ENCODE results near the gene OBSCN.

OBSCN gene

GRCh38 chr1:228279011-228279721 lies 71.3 kb downstream of the OBSCN start:
- DNase-seq: no peak

DNA sequence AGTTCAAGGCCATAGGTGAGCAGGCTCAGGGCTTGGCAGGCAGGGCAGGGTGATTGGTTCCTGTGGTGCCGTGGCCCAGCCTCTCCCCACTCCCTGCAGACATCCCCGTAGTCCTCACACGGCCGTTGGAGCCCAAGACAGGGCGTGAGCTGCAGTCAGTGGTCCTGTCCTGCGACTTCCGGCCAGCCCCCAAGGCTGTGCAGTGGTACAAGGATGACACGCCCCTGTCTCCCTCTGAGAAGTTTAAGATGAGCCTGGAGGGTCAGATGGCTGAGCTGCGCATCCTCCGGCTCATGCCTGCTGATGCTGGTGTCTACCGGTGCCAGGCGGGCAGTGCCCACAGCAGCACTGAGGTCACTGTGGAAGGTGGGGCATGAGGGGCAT lies 71.9 kb downstream of the OBSCN start:
- DNase-seq: no peak

GRCh38 chr1:228280106-228280901 lies 72.5 kb downstream of the OBSCN start:
- DNase-seq: no peak

DNA sequence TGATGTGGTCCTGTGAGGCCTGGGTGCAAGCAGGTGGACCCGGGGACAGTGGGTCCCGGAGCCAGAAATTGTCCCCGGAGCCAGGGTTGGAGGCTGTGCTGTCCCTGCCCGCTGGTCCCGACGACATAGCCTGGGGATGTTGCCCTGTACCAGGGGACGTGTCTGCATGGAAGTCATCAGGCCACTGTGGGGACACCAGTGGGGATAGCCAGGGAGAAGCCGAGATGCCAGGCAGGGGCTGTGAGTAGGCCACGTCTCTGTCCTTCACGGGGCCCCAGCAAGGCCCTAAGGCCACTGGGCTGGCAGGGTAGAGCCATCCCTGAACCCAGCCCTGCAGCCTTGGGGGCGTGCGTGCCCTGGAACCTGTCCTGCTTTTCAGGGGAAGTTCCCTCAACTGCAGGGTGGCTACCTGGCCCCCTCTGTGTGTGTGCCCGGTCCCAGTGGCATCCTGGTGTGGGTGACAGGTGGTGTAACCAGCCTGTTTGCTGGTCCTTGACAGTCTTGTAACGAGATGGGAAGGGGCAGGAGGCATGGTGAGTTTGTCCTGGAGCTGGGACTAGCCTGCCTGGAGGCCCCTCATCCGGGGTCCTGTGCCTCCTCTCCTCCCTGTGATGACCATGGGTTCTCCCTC lies 73.2 kb downstream of the OBSCN start:
- no peak for DNase-seq

DNA sequence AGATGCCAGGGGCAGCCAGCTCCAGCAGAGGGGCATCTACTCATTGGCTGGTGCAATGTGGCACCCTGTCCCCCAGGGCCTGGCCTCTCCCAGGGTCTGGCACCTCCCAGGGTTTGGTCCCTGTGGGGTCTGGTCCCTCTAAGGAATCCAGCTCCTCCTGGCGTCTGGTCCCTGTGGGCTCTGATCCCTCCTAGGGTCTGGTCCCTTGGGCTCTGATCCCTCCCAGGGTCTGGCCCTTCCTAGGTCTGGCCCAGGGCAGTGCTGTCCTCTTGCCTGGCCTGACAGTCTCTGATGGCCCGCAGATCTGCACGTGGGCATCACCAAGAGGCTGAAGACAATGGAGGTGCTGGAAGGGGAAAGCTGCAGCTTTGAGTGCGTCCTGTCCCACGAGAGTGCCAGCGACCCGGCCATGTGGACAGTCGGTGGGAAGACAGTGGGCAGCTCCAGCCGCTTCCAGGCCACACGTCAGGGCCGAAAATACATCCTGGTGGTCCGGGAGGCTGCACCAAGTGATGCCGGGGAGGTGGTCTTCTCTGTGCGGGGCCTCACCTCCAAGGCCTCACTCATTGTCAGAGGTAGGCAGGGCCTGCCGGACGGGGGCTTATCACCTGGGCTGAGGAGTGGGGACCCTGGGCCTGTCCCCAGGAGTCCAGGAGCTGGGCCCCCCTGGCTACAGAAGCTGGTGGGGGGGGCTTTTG lies 73.9 kb downstream of the OBSCN start:
- DNase-seq: no peak

GRCh38 chr1:228282329-228283042 lies 74.6 kb downstream of the OBSCN start:
- no peak for DNase-seq

GRCh38 chr1:228283043-228283371 lies 75.2 kb downstream of the OBSCN start:
- DNase-seq: no peak

DNA sequence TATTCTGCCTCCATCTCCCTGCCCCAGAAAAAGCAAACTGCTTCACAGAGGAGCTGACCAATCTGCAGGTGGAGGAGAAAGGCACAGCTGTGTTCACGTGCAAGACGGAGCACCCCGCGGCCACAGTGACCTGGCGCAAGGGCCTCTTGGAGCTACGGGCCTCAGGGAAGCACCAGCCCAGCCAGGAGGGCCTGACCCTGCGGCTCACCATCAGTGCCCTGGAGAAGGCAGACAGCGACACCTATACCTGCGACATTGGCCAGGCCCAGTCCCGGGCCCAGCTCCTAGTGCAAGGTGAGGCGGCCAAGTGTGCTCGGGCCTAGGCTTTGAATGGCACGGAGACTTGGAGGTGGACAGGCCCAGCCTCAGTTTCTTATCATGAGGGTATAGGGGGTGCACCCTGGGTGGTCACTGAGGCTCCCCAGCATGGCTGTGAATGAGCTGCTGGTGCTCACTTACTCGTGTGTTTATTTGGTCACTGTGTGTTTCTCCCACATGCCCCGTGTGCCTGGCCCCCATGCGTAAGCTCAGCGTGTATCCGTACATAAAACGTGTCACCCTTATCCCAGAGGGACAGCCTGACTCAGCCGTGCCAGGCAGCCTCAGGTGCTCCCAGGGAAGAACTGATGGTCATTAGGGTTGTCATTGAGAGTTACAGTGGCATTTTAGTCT lies 75.8 kb downstream of the OBSCN start:
- no peak for DNase-seq

- no peak for DNase-seq
Measured at GRCh38 chr1:228284148-228284495, 76.3 kb downstream of the OBSCN start.

DNA sequence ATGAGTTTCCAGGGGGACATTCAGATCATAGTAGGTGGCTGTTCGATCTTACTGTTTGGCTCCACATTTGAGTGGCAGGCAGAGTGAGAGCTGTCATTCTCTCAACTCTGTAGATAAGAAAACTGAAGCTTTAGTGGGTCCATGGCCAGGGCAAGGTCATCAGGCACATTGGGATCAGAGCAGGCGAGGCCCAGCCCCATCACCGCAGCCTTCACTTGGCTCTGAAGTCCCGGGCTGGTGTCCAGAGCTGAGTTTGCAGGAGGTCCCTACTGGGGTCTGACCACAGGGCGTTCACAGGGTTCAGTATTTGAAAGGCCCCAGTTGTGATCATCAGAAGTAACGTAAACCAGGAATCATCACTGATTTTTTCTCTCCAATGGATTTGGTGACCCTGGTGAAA lies 76.7 kb downstream of the OBSCN start:
- DNase-seq: no peak

DNA sequence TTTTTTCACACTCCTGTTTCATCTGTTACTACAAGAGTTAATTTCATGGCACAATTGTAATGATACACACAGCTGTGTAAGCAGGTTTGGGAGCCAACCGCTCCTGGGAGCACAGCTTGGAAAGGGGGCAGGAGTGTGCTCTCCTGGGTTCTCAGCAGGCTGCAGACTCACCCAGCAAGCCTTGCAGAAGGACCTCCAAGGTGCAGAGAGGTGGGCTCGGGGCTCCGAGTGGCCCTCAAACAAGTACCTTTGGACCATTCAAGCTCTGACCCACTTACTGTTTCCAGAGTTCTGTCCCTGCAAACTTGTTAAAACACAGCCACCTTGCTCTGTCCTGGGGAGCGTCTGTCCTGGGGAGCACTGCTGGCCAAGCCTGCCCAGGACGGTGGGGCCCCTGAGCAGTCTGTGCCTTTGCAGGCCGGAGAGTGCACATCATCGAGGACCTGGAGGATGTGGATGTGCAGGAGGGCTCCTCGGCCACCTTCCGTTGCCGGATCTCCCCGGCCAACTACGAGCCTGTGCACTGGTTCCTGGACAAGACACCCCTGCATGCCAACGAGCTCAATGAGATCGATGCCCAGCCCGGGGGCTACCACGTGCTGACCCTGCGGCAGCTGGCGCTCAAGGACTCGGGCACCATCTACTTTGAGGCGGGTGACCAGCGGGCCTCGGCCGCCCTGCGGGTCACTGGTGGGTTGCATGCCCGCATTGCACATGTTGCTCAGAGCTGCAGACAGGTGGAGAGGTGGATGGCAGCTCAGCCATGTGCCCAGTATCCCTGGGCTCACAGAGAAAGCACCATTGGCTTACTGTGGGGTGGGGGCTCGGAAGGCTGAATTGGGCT lies 78.0 kb downstream of the OBSCN start:
- DNase-seq: no peak

GRCh38 chr1:228286505-228287417 lies 78.9 kb downstream of the OBSCN start:
- DNase-seq: no peak

DNA sequence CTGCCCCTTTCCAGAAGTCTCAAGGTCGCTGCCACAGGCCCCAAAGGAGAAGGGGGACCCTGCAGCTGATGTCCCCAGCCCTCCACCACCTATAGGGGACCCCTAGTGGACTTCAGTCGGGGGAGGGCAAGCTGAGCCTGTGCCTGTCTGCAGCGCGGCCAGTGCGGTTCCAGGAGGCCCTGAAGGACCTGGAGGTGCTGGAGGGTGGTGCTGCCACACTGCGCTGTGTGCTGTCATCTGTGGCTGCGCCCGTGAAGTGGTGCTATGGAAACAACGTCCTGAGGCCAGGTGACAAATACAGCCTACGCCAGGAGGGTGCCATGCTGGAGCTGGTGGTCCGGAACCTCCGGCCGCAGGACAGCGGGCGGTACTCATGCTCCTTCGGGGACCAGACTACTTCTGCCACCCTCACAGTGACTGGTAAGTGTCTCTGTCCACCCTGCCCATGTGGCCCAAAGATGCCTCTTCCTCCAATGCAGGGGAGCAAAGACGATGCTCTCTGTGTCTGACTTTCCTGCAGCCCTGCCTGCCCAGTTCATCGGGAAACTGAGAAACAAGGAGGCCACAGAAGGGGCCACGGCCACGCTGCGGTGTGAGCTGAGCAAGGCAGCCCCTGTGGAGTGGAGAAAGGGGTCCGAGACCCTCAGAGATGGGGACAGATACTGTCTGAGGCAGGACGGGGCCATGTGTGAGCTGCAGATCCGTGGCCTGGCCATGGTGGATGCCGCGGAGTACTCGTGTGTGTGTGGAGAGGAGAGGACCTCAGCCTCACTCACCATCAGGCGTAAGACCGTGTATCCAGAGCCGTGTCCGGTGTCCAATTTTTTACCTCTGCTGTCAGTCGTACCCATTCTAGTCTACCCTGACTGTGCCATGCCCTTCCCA lies 79.9 kb downstream of the OBSCN start:
- no peak for DNase-seq

GRCh38 chr1:228288536-228289238 lies 80.8 kb downstream of the OBSCN start:
- DNase-seq: no peak

- no peak for DNase-seq
Measured at GRCh38 chr1:228289239-228289849, 81.5 kb downstream of the OBSCN start.

DNA sequence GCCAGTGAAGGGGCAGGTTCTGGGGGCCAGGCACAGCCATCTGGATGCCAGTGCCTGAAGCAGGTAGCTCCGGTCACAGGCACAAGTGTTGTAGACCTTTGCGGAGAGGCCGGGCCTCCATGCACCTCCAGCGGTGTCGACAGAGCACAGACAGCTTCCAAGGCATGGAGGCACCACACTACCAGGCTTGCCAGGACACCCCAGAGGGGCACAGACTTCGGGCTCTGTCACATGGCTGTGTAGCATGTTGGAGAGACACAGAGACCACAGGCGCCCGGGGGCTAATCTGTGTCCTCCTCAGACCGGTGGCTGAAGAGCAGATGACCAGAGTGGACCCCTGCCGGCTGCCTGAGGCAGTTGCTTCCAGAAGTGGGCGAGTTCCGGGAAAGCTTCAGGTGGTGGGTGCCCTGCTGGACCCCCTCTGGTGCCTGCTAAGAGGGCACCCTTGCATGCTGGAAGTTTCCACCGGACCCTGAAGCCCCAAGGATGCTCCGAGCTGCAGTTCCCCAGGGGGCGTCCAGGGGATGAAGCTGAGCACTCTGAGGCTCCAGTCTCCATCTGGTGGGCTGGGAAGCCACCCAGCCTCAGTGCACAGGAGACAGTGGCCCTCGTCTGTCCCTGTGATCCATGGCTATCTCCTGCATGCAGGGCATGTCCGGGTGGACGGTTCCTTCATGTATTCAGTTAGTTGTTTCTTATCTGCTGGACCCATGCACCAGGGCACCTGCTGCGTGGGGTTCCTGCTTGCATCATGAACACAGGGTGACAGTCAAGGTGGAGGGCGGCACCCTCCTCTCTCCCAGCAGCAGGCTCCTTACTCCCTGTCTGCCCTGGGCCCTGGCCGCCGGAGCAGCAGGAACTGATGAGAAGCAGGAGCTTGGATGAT lies 82.4 kb downstream of the OBSCN start:
- no peak for DNase-seq
